BE2C (cell line): ENCODE results near the gene FHOD3.

ENCODE experiments used
- DNase-seq: peaks from one replicate; pipeline ENCODE4 v3.0.0-alpha.2; 2020
- H3K27me3 ChIP-seq: fragments of 250-450 bp; sonication (Bioruptor Pico); 2 replicates; pipeline ENCODE4 v1.5.1; 2020; ENCODE audit warnings: mild to moderate bottlenecking
- H3K36me3 ChIP-seq: fragments of 250-450 bp; sonication (Bioruptor Pico); 2 replicates; pipeline ENCODE4 v1.5.1; 2020; ENCODE audit warnings: mild to moderate bottlenecking
- H3K4me1 ChIP-seq: fragments of 250-450 bp; sonication (Bioruptor Pico); 2 replicates; pipeline ENCODE4 v1.5.1; 2020
- H3K4me3 ChIP-seq: 2 replicates; pipeline ENCODE4 v1.5.1; 2011; ENCODE audit warnings: low read depth, low read length
- H3K9me3 ChIP-seq: fragments of 250-450 bp; sonication (Bioruptor Pico); 2 replicates; pipeline ENCODE4 v1.5.1; 2020
- CTCF ChIP-seq: IDR thresholded peaks from 2 replicates; pipeline ENCODE4 v1.5.1; 2012; ENCODE audit warnings: mild to moderate bottlenecking, low read depth, low read length

Gene FHOD3

GRCh38 chr18:36275561-36275960 is 22.0 kb upstream of the FHOD3 start:
- Histone ChIP-seq H3K4me1 (no peaks in the 10 kb centered on the region), H3K4me3 (no peak overlapping the region), H3K27me3 (no peaks in the 10 kb centered on the region), H3K36me3 (no peaks in the 10 kb centered on the region), H3K9me3 (no peaks in the 10 kb centered on the region)
- no peak for DNase-seq
- no peak for TF ChIP-seq CTCF

- no peaks in the 10 kb centered on the region for H3K9me3 ChIP-seq
- H3K27me3 ChIP-seq, result no peaks in the 10 kb centered on the region
These were observed 18.5 kb upstream of the FHOD3 start for GRCh38 chr18:36279001-36279400.

GRCh38 chr18:36281936-36282335 is 15.6 kb upstream of the FHOD3 start:
- no peak for TF ChIP-seq CTCF
- no peak for DNase-seq
- H3K9me3 ChIP-seq, result no peaks in the 10 kb centered on the region
- no peaks in the 10 kb centered on the region for H3K36me3 ChIP-seq
- no peaks in the 10 kb centered on the region for H3K4me1 ChIP-seq
- H3K27me3 ChIP-seq, result no peaks in the 10 kb centered on the region
- no peak overlapping the region for H3K4me3 ChIP-seq

More at GRCh38 chr18:36279001-36279400, 18.5 kb upstream of the FHOD3 start:
- no peak for TF ChIP-seq CTCF
- DNase-seq, result no peak
- Histone ChIP-seq H3K36me3 (no peaks in the 10 kb centered on the region), H3K4me3 (no peak overlapping the region), H3K4me1 (no peaks in the 10 kb centered on the region)

- no peak for DNase-seq
- Histone ChIP-seq H3K27me3 (no peaks in the 10 kb centered on the region), H3K36me3 (no peaks in the 10 kb centered on the region), H3K4me3 (no peak overlapping the region), H3K9me3 (no peaks in the 10 kb centered on the region), H3K4me1 (no peaks in the 10 kb centered on the region)
- no peak for TF ChIP-seq CTCF
These were observed 14.1 kb upstream of the FHOD3 start for GRCh38 chr18:36283448-36283847.

GRCh38 chr18:36284268-36284667 is 13.2 kb upstream of the FHOD3 start:
- H3K9me3 ChIP-seq, result no peaks in the 10 kb centered on the region
- H3K4me1 ChIP-seq, result no peaks in the 10 kb centered on the region
- H3K27me3 ChIP-seq, result no peaks in the 10 kb centered on the region
- H3K36me3 ChIP-seq, result no peaks in the 10 kb centered on the region
- TF ChIP-seq CTCF, result no peak
- H3K4me3 ChIP-seq, result no peak overlapping the region
- no peak for DNase-seq

- H3K4me1 ChIP-seq, result no peaks in the 10 kb centered on the region
- DNase-seq, result peak; percentile 19
- peak; percentile 74 for TF ChIP-seq CTCF
- H3K36me3 ChIP-seq, result no peaks in the 10 kb centered on the region
- H3K9me3 ChIP-seq, result no peaks in the 10 kb centered on the region
- H3K4me3 ChIP-seq, result no peak overlapping the region
- H3K27me3 ChIP-seq, result no peaks in the 10 kb centered on the region
These were observed 12.7 kb upstream of the FHOD3 start for GRCh38 chr18:36284671-36285295.
